KOPT-K1 (cell line): ENCODE data around the gene SCAP.
"Not testable (repeated sequence)": the region's sequence is repeated elsewhere in the genome, so short reads cannot be mapped to it uniquely, and the experiment has no call there.

Experiments used
- H3K27ac ChIP-seq: fragments of 200-600 bp; sonication (generic); 2 replicates; pipeline ENCODE4 v1.5.1; 2016; ENCODE audit warnings: antibody characterized with exemption, mild to moderate bottlenecking, low read depth, low read length; ENCODE audit not compliant: poor library complexity, severe bottlenecking
- H3K36me3 ChIP-seq: fragments of 200-600 bp; sonication (generic); 2 replicates; pipeline ENCODE4 v1.5.1; 2017; ENCODE audit warnings: antibody characterized with exemption, mild to moderate bottlenecking, low read length, moderate library complexity; ENCODE audit not compliant: insufficient read depth
- H3K9me3 ChIP-seq: fragments of 200-600 bp; sonication (generic); 2 replicates; pipeline ENCODE4 v1.5.1; 2017; ENCODE audit warnings: antibody characterized with exemption, low read length, mild to moderate bottlenecking; ENCODE audit not compliant: insufficient read depth, poor library complexity, severe bottlenecking

Gene SCAP

GRCh38 chr3:47495111-47495510, 19.4 kb upstream of the SCAP start:
- H3K36me3 ChIP-seq, result peaks cover 90% of the 10 kb centered on the region

GRCh38 chr3:47491777-47492176, 16.0 kb upstream of the SCAP start:
- Histone ChIP-seq H3K27ac (no peak overlapping the region), H3K9me3 (no peaks in the 10 kb centered on the region), H3K36me3 (peaks cover 72% of the 10 kb centered on the region)

More at GRCh38 chr3:47495111-47495510, 19.4 kb upstream of the SCAP start:
- no peak overlapping the region for H3K27ac ChIP-seq
- H3K9me3 ChIP-seq, result no peaks in the 10 kb centered on the region

GRCh38 chr3:47491186-47491585, 15.4 kb upstream of the SCAP start:
- H3K36me3 ChIP-seq, result peaks cover 67% of the 10 kb centered on the region
- H3K9me3 ChIP-seq, result no peaks in the 10 kb centered on the region
- no peak overlapping the region for H3K27ac ChIP-seq

GRCh38 chr3:47487265-47487664, 11.5 kb upstream of the SCAP start:
- Histone ChIP-seq H3K36me3 (peaks cover 33% of the 10 kb centered on the region), H3K9me3 (no peaks in the 10 kb centered on the region), H3K27ac (no peak overlapping the region)

GRCh38 chr3:47485812-47486211, 10.1 kb upstream of the SCAP start:
- no peak overlapping the region for H3K27ac ChIP-seq
- H3K9me3 ChIP-seq, result no peaks in the 10 kb centered on the region
- H3K36me3 ChIP-seq, result peaks cover 20% of the 10 kb centered on the region

GRCh38 chr3:47482366-47482765, 6.6 kb upstream of the SCAP start:
- Histone ChIP-seq H3K27ac (no peak overlapping the region), H3K9me3 (no peaks in the 10 kb centered on the region), H3K36me3 (no peaks in the 10 kb centered on the region; the same call in 1 of the 2 replicates)

GRCh38 chr3:47481763-47482162, 6.0 kb upstream of the SCAP start:
- not testable (repeated sequence) for H3K27ac ChIP-seq, H3K36me3 ChIP-seq, H3K9me3 ChIP-seq

- H3K9me3 ChIP-seq, H3K36me3 ChIP-seq, H3K27ac ChIP-seq: not testable (repeated sequence)
Measured at GRCh38 chr3:47480267-47480666, 4.5 kb upstream of the SCAP start.

- Histone ChIP-seq H3K27ac (no peak overlapping the region), H3K9me3 (no peaks in the 10 kb centered on the region), H3K36me3 (no peaks in the 10 kb centered on the region)
Measured at GRCh38 chr3:47479826-47480160, 4.1 kb upstream of the SCAP start.

- Histone ChIP-seq H3K36me3 (no peaks in the 10 kb centered on the region), H3K27ac (no peak overlapping the region), H3K9me3 (no peaks in the 10 kb centered on the region)
Measured at GRCh38 chr3:47478022-47478421, 2.3 kb upstream of the SCAP start.

- Histone ChIP-seq H3K36me3 (no peaks in the 10 kb centered on the region), H3K27ac (peak overlapping the region; percentile 69)
Measured at GRCh38 chr3:47476644-47477199, 981 bp upstream of the SCAP start.

GRCh38 chr3:47476330-47476626, 537 bp upstream of the SCAP start:
- peak overlapping the region; percentile 69 for H3K27ac ChIP-seq
- H3K9me3 ChIP-seq, result no peaks in the 10 kb centered on the region
- H3K36me3 ChIP-seq, result no peaks in the 10 kb centered on the region

More at GRCh38 chr3:47476644-47477199, 981 bp upstream of the SCAP start:
- no peaks in the 10 kb centered on the region for H3K9me3 ChIP-seq

- Histone ChIP-seq H3K27ac (peak overlapping the region; percentile 69), H3K9me3 (no peaks in the 10 kb centered on the region), H3K36me3 (no peaks in the 10 kb centered on the region)
Measured at GRCh38 chr3:47475029-47475569, 642 bp downstream of the SCAP start.

- peaks cover 4% of the 10 kb centered on the region; the same call in 1 of the 2 replicates for H3K36me3 ChIP-seq
- peaks cover 14% of the 10 kb centered on the region for H3K9me3 ChIP-seq
- no peak overlapping the region for H3K27ac ChIP-seq
Measured at GRCh38 chr3:47473391-47473790, 2.4 kb downstream of the SCAP start.

- Histone ChIP-seq H3K9me3 (peaks cover 14% of the 10 kb centered on the region), H3K27ac (no peak overlapping the region), H3K36me3 (peaks cover 7% of the 10 kb centered on the region; the same call in 1 of the 2 replicates)
Measured at GRCh38 chr3:47469616-47470015, 6.1 kb downstream of the SCAP start.

GRCh38 chr3:47468315-47468714, 7.4 kb downstream of the SCAP start:
- not testable (repeated sequence) for H3K27ac ChIP-seq

More at GRCh38 chr3:47468315-47468714, 7.4 kb downstream of the SCAP start:
- not testable (repeated sequence) for H3K36me3 ChIP-seq
- H3K9me3 ChIP-seq, result peaks cover 14% of the 10 kb centered on the region
